Ovary (tissue), 9 donors: Measurements from ENCODE around the gene AFAP1. TPM values are rescaled to one million over a fixed set of nuclear protein-coding genes. Genes with fewer than 3 reads are reported as not detected.

ENCODE experiments used
- DNase-seq, 5 donors: peaks; one replicate each; pipeline ENCODE4 v3.0.0-alpha.2; 2019 to 2020
- H3K27ac ChIP-seq, 2 donors: fragments of 200-600 bp; one replicate each; pipeline versions ENCODE4 v1.5.1 to v1.8.0; 2019 to 2022
- H3K27me3 ChIP-seq: fragments of 200-600 bp; one replicate; pipeline ENCODE4 v1.8.0; 2022
- H3K36me3 ChIP-seq: fragments of 200-600 bp; sonication (generic); one replicate; pipeline ENCODE4 v1.5.1; 2019
- H3K4me1 ChIP-seq: one replicate; pipeline ENCODE4 v1.8.1; 2013; ENCODE audit warnings: mild to moderate bottlenecking, moderate library complexity; ENCODE audit not compliant: insufficient read depth
- H3K4me3 ChIP-seq: fragments of 200-600 bp; sonication (generic); one replicate; pipeline ENCODE4 v1.5.1; 2017
- H3K9me3 ChIP-seq, 2 donors: fragments of 200-600 bp in 1 of 2; sonication (generic) in 1 of 2; one replicate each; pipeline versions ENCODE4 v1.5.1 to v1.8.1; 2013 to 2019; ENCODE audit warnings: mild to moderate bottlenecking in 1 of 2, moderate library complexity in 1 of 2
- EP300 ChIP-seq: sonication (generic); formaldehyde crosslinking; IDR thresholded peaks from one replicate; pipeline ENCODE4 v1.6.1; 2017; ENCODE audit warnings: antibody characterized with exemption
- POLR2A ChIP-seq: fragments of 450-650 bp; IDR thresholded peaks from one replicate; pipeline ENCODE4 v1.6.1; 2017; ENCODE audit warnings: antibody characterized with exemption, mild to moderate bottlenecking, moderate library complexity
- WGBS, 3 donors: extraction: QIAGEN DNeasy Blood & Tissue Kit in 1 of 3; methylation state at CpG; one replicate each; pipeline versions ENCODE4 v1.1.5 to v1.1.7; 2013 to 2017; 5-methylcytosine and 5-hydroxymethylcytosine counted together
- intact Hi-C, 4 donors: fragments of 100-400 bp; cut with DNase I; formaldehyde crosslinking; loops; one replicate each; pipeline versions ENCODE4 v1.11.0 to v1.15.1; 2022 to 2023
- polyA plus RNA-seq, 2 donors: library from polyadenylated mRNA; stranded (reverse); fragments of 200-250 nt in 1 of 2; fragments of 350-450 nt in 1 of 2; fragmentation: Illumina TruSeq in 1 of 2; extraction: RNeasy Lipid Tissue Mini Kit (QIAGEN cat#74804) in 1 of 2; gene quantifications; one replicate each; pipeline ENCODE4 v1.2.3, GENCODE V29; 2013 to 2014
- total RNA-seq, 7 donors: library from RNA; depleted of rRNA in 2 of 7; stranded (reverse); fragments of >200 nt in 2 of 7; fragmentation: NEBNext Ultra II Directional in 3 of 7; extraction: Animal tissue kit (Norgen Biotek cat#: 25700) in 3 of 7; gene quantifications; one replicate each; pipeline versions ENCODE4 v1.1.0 to v1.2.4, GENCODE V29; 2016 to 2023
- TF ChIP-seq, protein P1 (sequence below), 3 donors: fragments of 450-650 bp in 2 of 3; fragments of 200-600 bp in 1 of 3; IDR thresholded peaks; one replicate each; pipeline versions ENCODE4 v1.5.1 to v1.8.0; 2016 to 2022; ENCODE audit warnings: antibody characterized with exemption in 3 of 3, mild to moderate bottlenecking in 1 of 3
- donor health status: DM: no; HTN: no; CAD: no; lungs with moderate emphysema.
- donor health status: DM: no; HTN: no; CAD: no.
- donor health status: Bipolar disorder and iron deficiency.
- donor health status: DM: yes; HTN: yes; CAD: no.
- donor health status: DM: no; HTN: no; CAD: no.
- donor health status: DM: yes; HTN: yes; CAD: no.

Gene AFAP1
- total and polyA plus RNA-seq, 9 donors = 8.6 to 42.3 (median 23.0) TPM

DNA sequence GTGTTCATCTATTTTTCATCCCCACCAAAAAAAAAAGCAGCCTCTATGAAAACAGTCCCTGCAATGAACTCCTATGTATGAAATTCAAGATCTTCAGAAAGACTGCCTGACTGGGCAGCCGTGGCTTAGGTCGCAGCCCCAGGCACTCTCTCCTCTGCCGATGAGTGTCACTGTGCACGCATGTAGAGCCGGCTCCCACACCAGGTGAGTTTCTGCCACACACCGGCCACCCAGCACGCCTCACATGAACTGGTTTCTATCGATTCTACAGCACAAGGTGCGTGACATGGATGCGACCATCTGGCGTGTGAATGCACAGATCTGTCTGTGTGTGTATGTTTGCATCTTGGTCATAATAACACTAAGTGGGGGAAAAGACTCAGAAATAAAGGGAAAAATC lies 140.4 kb downstream of the AFAP1 start:
- intact Hi-C loops = no loop called here
- Histone ChIP-seq H3K4me1 (no peaks in the 10 kb centered on the region), H3K27ac (no peak overlapping the region), H3K36me3 (no peaks in the 10 kb centered on the region), H3K27me3 (no peaks in the 10 kb centered on the region), H3K4me3 (no peak overlapping the region), H3K9me3 (no peaks in the 10 kb centered on the region)
- DNase-seq = no peak
- WGBS, 3 donors = 91 to 98% (median 96%) methylated on average over 11 of the region's 11 CpGs
- TF ChIP-seq, protein P1, sequence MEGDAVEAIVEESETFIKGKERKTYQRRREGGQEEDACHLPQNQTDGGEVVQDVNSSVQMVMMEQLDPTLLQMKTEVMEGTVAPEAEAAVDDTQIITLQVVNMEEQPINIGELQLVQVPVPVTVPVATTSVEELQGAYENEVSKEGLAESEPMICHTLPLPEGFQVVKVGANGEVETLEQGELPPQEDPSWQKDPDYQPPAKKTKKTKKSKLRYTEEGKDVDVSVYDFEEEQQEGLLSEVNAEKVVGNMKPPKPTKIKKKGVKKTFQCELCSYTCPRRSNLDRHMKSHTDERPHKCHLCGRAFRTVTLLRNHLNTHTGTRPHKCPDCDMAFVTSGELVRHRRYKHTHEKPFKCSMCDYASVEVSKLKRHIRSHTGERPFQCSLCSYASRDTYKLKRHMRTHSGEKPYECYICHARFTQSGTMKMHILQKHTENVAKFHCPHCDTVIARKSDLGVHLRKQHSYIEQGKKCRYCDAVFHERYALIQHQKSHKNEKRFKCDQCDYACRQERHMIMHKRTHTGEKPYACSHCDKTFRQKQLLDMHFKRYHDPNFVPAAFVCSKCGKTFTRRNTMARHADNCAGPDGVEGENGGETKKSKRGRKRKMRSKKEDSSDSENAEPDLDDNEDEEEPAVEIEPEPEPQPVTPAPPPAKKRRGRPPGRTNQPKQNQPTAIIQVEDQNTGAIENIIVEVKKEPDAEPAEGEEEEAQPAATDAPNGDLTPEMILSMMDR (IDR thresholded peaks at IDR 0.05) = no peak
- TF ChIP-seq EP300 (no peak), POLR2A (no peak)

- TF ChIP-seq POLR2A = no peak
- TF ChIP-seq, protein P1 (IDR thresholded peaks at IDR 0.05) = no peak
- TF ChIP-seq EP300 = no peak
- Histone ChIP-seq H3K4me1 (no peaks in the 10 kb centered on the region), H3K9me3 (no peaks in the 10 kb centered on the region), H3K36me3 (no peaks in the 10 kb centered on the region), H3K27me3 (no peaks in the 10 kb centered on the region), H3K27ac (no peak overlapping the region), H3K4me3 (no peak overlapping the region)
- intact Hi-C loops = no loop called here
- 86 to 95% (median 89%) methylated on average over 17 to 18 of the region's 18 CpGs for WGBS, 3 donors
- DNase-seq = no peak
These were observed 141.3 kb downstream of the AFAP1 start for GRCh38 chr4:7798178-7798995.

GRCh38 chr4:7797330-7797729 lies 142.3 kb downstream of the AFAP1 start:
- no peaks in the 10 kb centered on the region for H3K27me3 ChIP-seq
- TF ChIP-seq, protein P1 (IDR thresholded peaks at IDR 0.05) = no peak
- TF ChIP-seq EP300 = no peak
- intact Hi-C loops = no loop called here
- H3K9me3 ChIP-seq = no peaks in the 10 kb centered on the region
- 91 to 96% (median 94%) methylated on average over 11 of the region's 11 CpGs for WGBS, 3 donors
- no peak for DNase-seq
- H3K36me3 ChIP-seq = no peaks in the 10 kb centered on the region
- no peak overlapping the region for H3K4me3 ChIP-seq
- no peaks in the 10 kb centered on the region for H3K4me1 ChIP-seq
- no peak overlapping the region for H3K27ac ChIP-seq

DNA sequence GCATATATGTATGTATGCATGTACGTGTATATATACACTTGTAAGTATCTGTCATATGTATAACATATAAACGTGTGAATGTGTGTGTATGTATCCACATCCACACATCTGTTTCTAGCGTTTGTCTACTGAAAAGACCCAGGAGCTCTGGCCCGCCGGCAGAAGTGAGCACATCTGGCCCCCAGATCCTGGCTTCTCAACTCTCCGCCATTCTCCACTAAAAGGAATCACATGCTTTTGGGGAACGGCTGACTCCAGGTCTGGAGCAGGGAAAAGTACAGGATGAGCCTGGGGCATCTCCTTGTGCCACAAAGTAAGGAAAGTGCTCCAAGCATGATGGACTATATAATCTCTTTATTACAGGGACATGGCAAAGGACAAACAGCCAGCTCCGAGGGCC lies 143.7 kb downstream of the AFAP1 start:
- Histone ChIP-seq H3K27ac (no peak overlapping the region), H3K36me3 (no peaks in the 10 kb centered on the region), H3K9me3 (no peaks in the 10 kb centered on the region), H3K27me3 (no peaks in the 10 kb centered on the region), H3K4me1 (peaks cover 2% of the 10 kb centered on the region), H3K4me3 (no peak overlapping the region)
- intact Hi-C loops = no loop called here
- TF ChIP-seq POLR2A = no peak
- no peak for TF ChIP-seq EP300
- WGBS, 3 donors = 91 to 95% (median 92%) methylated on average over 8 of the region's 8 CpGs
- DNase-seq = peak in 1 of 5 donors; percentile 4

GRCh38 chr4:7793186-7793585 lies 146.5 kb downstream of the AFAP1 start:
- H3K4me3 ChIP-seq = no peak overlapping the region
- DNase-seq = no peak
- H3K36me3 ChIP-seq = no peaks in the 10 kb centered on the region
- 80 to 93% (median 85%) methylated on average over 10 of the region's 10 CpGs for WGBS, 3 donors
- H3K9me3 ChIP-seq = no peaks in the 10 kb centered on the region
- intact Hi-C loops = no loop called here
- TF ChIP-seq EP300 (no peak), POLR2A (no peak)
- TF ChIP-seq, protein P1 (IDR thresholded peaks at IDR 0.05) = no peak
- H3K4me1 ChIP-seq = peaks cover 10% of the 10 kb centered on the region
- no peak overlapping the region for H3K27ac ChIP-seq
- no peaks in the 10 kb centered on the region for H3K27me3 ChIP-seq
